ENCODE measurements around the gene CIROP.

The CIROP gene

DNA sequence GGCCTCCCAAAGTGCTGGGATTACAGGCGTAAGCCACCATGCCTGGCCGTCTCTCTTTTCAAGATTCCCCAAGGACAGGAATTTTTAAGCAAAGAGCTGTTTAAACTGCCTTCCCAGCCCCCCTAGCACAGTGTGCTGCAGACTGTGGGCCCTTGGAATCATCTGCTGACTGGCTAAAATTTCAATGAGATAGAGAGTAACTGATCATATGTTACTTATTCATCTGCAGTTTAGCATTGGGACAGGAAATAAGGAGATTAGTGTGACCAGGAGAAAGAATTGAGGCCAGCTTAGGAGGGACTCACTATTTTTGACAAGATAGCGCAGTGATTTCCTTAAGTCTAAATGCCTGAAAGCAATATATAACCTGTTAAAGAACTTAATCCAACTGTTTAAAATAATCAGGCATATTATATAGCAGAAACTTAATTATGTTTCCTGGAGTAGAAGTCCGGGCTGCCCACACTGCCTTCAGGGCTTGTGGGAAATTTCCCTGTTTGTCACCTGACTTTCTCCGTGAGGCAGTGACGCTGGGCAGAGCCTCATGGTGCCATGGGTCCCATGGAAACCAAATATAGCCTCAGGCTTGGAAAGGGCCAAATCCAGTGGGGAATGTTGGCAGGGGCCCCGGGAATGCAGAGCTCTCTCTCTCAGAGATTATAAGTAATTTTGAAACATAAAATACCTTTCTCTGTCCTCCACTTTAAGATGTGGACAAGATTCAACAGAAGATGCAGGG, 37.1 kb upstream of the CIROP start:
- no peak for DNase-seq (ENCODE audit: low read depth)
- H3K4me3 ChIP-seq (ENCODE audit: low read depth, low read length) = no peak overlapping the region
- no peak for TF ChIP-seq CTCF (IDR thresholded peaks at IDR 0.05; ENCODE audit: control insufficient read depth, extremely low read depth, insufficient read depth)

DNA sequence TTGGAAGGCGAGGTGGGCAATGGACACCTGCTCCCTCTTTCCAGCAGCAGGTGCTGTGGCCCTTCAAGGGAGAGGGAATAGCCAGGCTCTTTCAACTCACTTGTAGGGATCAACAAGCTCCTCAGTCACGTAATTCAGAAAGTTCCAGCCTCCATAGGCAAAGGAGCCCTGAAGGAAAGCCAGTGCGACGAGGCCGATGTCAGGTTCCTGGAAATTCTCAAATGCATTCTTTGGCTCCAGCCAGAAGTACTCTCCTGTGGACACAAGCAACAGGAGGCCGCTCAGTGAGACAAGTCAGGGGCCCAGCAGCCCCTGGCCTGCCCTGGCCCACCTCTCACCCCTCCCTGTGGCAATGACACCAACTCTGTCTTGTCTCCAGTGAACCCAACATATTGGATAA, 35.6 kb upstream of the CIROP start:
- H3K4me3 ChIP-seq (ENCODE audit: low read depth, low read length) = no peak overlapping the region
- DNase-seq (ENCODE audit: low read depth) = no peak
- no peak for TF ChIP-seq CTCF (IDR thresholded peaks at IDR 0.05; ENCODE audit: control insufficient read depth, extremely low read depth, insufficient read depth)

GRCh38 chr14:23139874-23140273, 35.1 kb upstream of the CIROP start:
- TF ChIP-seq CTCF (IDR thresholded peaks at IDR 0.05; ENCODE audit: control insufficient read depth, extremely low read depth, insufficient read depth) = no peak
- H3K4me3 ChIP-seq (ENCODE audit: low read depth, low read length) = no peak overlapping the region
- no peak for DNase-seq (ENCODE audit: low read depth)

DNA sequence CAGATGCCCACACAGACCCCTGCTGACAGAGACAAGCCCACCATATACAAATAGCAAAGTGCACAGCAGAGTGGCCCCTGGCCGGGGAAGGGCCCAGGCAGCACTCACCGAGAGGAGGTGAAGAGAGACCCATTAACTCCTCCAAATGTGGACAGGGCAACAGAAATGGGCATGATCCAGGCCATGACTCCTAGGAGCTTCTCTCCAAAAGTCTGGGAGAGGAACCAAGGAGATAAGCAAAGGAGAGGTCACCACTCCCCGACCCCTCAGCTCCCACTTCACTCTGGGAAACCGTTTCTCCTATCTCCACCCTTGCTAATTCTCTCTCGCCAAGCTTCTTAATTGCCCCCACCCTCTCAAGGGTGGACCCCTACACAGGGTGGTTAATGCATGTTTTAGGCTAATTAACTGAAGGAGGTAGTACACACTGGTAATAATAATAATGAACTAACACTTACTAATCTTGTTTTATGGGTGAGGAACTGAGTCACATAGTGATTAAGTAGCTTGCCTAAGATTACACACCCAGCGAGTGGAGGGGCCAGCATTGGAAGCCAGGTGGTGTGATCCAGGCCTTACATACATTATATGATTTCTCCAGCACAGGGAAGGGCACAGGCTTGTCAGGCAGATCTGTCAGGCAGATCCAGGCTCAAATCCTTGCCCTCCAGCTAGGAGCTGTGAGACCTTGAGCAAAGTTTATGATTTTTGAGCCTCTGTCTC, 33.2 kb upstream of the CIROP start:
- no peak overlapping the region for H3K4me3 ChIP-seq (ENCODE audit: low read depth, low read length)
- no peak for TF ChIP-seq CTCF (IDR thresholded peaks at IDR 0.05; ENCODE audit: control insufficient read depth, extremely low read depth, insufficient read depth)
- DNase-seq (ENCODE audit: low read depth) = no peak

GRCh38 chr14:23137192-23137812, 32.5 kb upstream of the CIROP start:
- DNase-seq (ENCODE audit: low read depth) = no peak
- H3K4me3 ChIP-seq (ENCODE audit: low read depth, low read length) = no peak overlapping the region

GRCh38 chr14:23136566-23137133, 31.9 kb upstream of the CIROP start:
- DNase-seq (ENCODE audit: low read depth) = no peak
- H3K4me3 ChIP-seq (ENCODE audit: low read depth, low read length) = no peak overlapping the region
- no peak for TF ChIP-seq CTCF (IDR thresholded peaks at IDR 0.05; ENCODE audit: control insufficient read depth, extremely low read depth, insufficient read depth)

More at GRCh38 chr14:23137192-23137812, 32.5 kb upstream of the CIROP start:
- no peak for TF ChIP-seq CTCF (IDR thresholded peaks at IDR 0.05; ENCODE audit: control insufficient read depth, extremely low read depth, insufficient read depth)

All from LNCaP clone FGC (cell line).